NT2/D1 (cell line): ENCODE measurements around the gene TMEM209.

ENCODE experiments used
- YY1 ChIP-seq: IDR thresholded peaks from 2 replicates; pipeline ENCODE4 v1.6.1; 2011; ENCODE audit not compliant: insufficient read length, insufficient read depth
- ZNF274 ChIP-seq: IDR thresholded peaks from 2 replicates; pipeline ENCODE4 v1.6.1; 2011; ENCODE audit warnings: mild to moderate bottlenecking, low read depth, low read length

DNA sequence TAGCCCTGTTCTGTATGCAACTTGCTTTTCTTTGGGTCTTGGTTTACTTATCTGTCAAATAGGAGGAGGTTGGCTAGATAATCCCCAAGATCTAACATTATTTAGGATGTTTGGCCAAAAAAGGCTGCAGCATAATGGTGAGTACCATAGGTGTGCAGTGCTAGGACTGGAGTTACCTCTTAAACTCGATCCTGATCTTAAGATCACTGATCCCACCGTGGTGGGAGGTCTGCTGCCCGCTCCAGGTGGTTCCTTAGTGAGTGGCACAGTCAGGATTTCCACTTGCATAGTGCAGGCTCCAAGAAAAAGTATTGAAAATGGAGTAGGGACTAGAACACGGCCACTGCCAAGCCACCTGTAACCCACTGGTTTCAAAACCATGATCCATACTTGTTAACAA is 68.0 kb downstream of the TMEM209 start:
- TF ChIP-seq YY1, result no peak
- TF ChIP-seq ZNF274, result no peak
